Activated CD4-positive, CD25-positive, alpha-beta regulatory T cell (primary cell): ENCODE data around the gene SPIRE1.
"Not testable (repeated sequence)": the region's sequence is repeated elsewhere in the genome, so short reads cannot be mapped to it uniquely, and the experiment has no call there.

ENCODE experiments used
- DNase-seq, 4 experiments: peaks; one replicate each; lab custom pipeline; 2025; lab: John Stamatoyannopoulos, UW

SPIRE1 gene

GRCh38 chr18:12410747-12411146, 247.2 kb downstream of the SPIRE1 start:
- DNase-seq = not testable (repeated sequence)

- no peak for DNase-seq
These were observed 247.8 kb downstream of the SPIRE1 start for GRCh38 chr18:12410081-12410481.

- no peak for DNase-seq
These were observed 248.4 kb downstream of the SPIRE1 start for GRCh38 chr18:12409469-12409868.

GRCh38 chr18:12408247-12408869, 249.5 kb downstream of the SPIRE1 start:
- DNase-seq = no peak

- no peak for DNase-seq
These were observed 251.4 kb downstream of the SPIRE1 start for GRCh38 chr18:12406371-12407111.

GRCh38 chr18:12405066-12405465, 252.8 kb downstream of the SPIRE1 start:
- no peak for DNase-seq

- DNase-seq = no peak
These were observed 254.1 kb downstream of the SPIRE1 start for GRCh38 chr18:12403601-12404506.

- DNase-seq = no peak
These were observed 256.0 kb downstream of the SPIRE1 start for GRCh38 chr18:12401881-12402280.

GRCh38 chr18:12399231-12399630, 258.7 kb downstream of the SPIRE1 start:
- no peak for DNase-seq

GRCh38 chr18:12398625-12399024, 259.3 kb downstream of the SPIRE1 start:
- no peak for DNase-seq

- no peak for DNase-seq
These were observed 260.1 kb downstream of the SPIRE1 start for GRCh38 chr18:12397793-12398192.

GRCh38 chr18:12397254-12397653, 260.7 kb downstream of the SPIRE1 start:
- DNase-seq = no peak
